Endothelial cell of umbilical vein (primary cell): ENCODE measurements around the gene HOXA2.

Experiments used
- CTCF ChIP-seq, 2 donors: IDR thresholded peaks; 1 replicate in 1 of 2; 2 replicates in 1 of 2; pipeline ENCODE4 v1.5.1; 2011; ENCODE audit warnings: low read length in 2 of 2, mild to moderate bottlenecking in 2 of 2, moderate library complexity in 2 of 2, control low read depth in 1 of 2, inconsistent platforms in 1 of 2, low read depth in 1 of 2; ENCODE audit not compliant: insufficient read depth in 1 of 2; ENCODE audit errors: extremely low read depth in 1 of 2
- EZH2 ChIP-seq: IDR thresholded peaks from 2 replicates; pipeline ENCODE4 v1.6.1; 2012; ENCODE audit warnings: borderline replicate concordance, low read depth, mild to moderate bottlenecking, moderate library complexity, low read length, inconsistent platforms; ENCODE audit not compliant: severe bottlenecking
- FOS ChIP-seq: IDR thresholded peaks from 2 replicates; pipeline ENCODE4 v1.6.1; 2011; ENCODE audit warnings: mild to moderate bottlenecking, low read length, moderate library complexity, borderline replicate concordance; ENCODE audit not compliant: insufficient read depth
- JUN ChIP-seq: IDR thresholded peaks from 2 replicates; pipeline ENCODE4 v1.6.1; 2011; ENCODE audit warnings: borderline replicate concordance, low read depth; ENCODE audit not compliant: insufficient read length, insufficient read depth
- MAX ChIP-seq: IDR thresholded peaks from 2 replicates; pipeline ENCODE4 v1.6.1; 2011; ENCODE audit not compliant: insufficient read depth, insufficient read length
- POLR2A ChIP-seq: IDR thresholded peaks from 2 replicates; pipeline ENCODE4 v1.6.1; 2012; ENCODE audit warnings: low read depth, mild to moderate bottlenecking, control low read depth, low read length
- POLR2AphosphoS5 ChIP-seq: IDR thresholded peaks from 2 replicates; pipeline ENCODE4 v1.6.1; 2012; ENCODE audit warnings: low read depth, mild to moderate bottlenecking, control low read depth, low read length, moderate library complexity; ENCODE audit not compliant: insufficient read depth

- no peak for TF ChIP-seq CTCF (IDR thresholded peaks at IDR 0.05; ENCODE audit: extremely low read depth in 1 of 2, insufficient read depth in 1 of 2, low read depth in 1 of 2, low read length in 2 of 2)
- no peak for TF ChIP-seq EZH2
- TF ChIP-seq JUN = no peak
- TF ChIP-seq POLR2A = no peak
- TF ChIP-seq POLR2AphosphoS5 = no peak
- no peak for TF ChIP-seq MAX
- no peak for TF ChIP-seq FOS
Observed at GRCh38 chr7:27132214-27132613, 29.7 kb upstream of the HOXA2 start.
